ENCODE data around the gene LRRC49.

The LRRC49 gene

GRCh38 chr15:71091601-71092000, 199.0 kb downstream of the LRRC49 start:
- DNase-seq (ENCODE audit: low read depth in 2 of 2), result no peak

GRCh38 chr15:71092056-71092600, 199.5 kb downstream of the LRRC49 start:
- DNase-seq (ENCODE audit: low read depth in 2 of 2), result no peak

- DNase-seq (ENCODE audit: low read depth in 2 of 2), result no peak
Measured at GRCh38 chr15:71093054-71094024, 200.7 kb downstream of the LRRC49 start.

GRCh38 chr15:71094137-71094536, 201.5 kb downstream of the LRRC49 start:
- no peak for DNase-seq (ENCODE audit: low read depth in 2 of 2)

GRCh38 chr15:71096676-71097075, 204.1 kb downstream of the LRRC49 start:
- no peak for DNase-seq (ENCODE audit: low read depth in 2 of 2)

GRCh38 chr15:71097890-71098289, 205.3 kb downstream of the LRRC49 start:
- DNase-seq (ENCODE audit: low read depth in 2 of 2), result no peak

GRCh38 chr15:71098920-71099319, 206.3 kb downstream of the LRRC49 start:
- DNase-seq (ENCODE audit: low read depth in 2 of 2), result no peak

Data from stimulated activated CD4-positive, alpha-beta T cell treated with anti-CD3 and anti-CD28 coated beads, Interleukin-15, amount 100 ng/mL, for 48 hours (primary cell).